H1 (cell line): ENCODE data around the gene KCNK7. TPM values are rescaled to one million over a fixed set of nuclear protein-coding genes. Genes with fewer than 3 reads are reported as not detected.

Experiments used
- CTCF ChIA-PET: fragments of 300-600 bp; sonication (Branson Sonifier 250); formaldehyde crosslinking; loops from one replicate; lab custom pipeline; 2021; ENCODE audit not compliant: partially characterized antibody; lab: Charles Lee
- POLR2A ChIA-PET: fragments of 300-600 bp; sonication (Branson Sonifier 250); formaldehyde crosslinking; loops from one replicate; lab custom pipeline; 2021; ENCODE audit warnings: inconsistent platforms; ENCODE audit not compliant: partially characterized antibody; lab: Charles Lee
- DNase-seq, 2 experiments: peaks; one replicate each; pipeline versions ENCODE4 v3.0.0 to v3.0.0-alpha.2; 2010 to 2022; ENCODE audit warnings: low spot score in 2 of 2, low read depth in 1 of 2, mixed read lengths in 1 of 2
- FAIRE-seq: peaks from 2 replicates; lab custom pipeline; 2011; peaks lifted over from hg19 to GRCh38; lab: Jason Lieb, UNC
- H2AFZ ChIP-seq: 2 replicates; pipeline ENCODE4 v1.8.1; 2012; ENCODE audit warnings: low read length, inconsistent platforms
- H2AK5ac ChIP-seq: 2 replicates; pipeline ENCODE4 v1.6.1; 2013; ENCODE audit warnings: low read depth, low read length
- H2BK120ac ChIP-seq: replicated peaks from 2 replicates; pipeline ENCODE3; 2013; ENCODE audit warnings: low read depth, low read length, inconsistent platforms
- H2BK12ac ChIP-seq: 2 replicates; pipeline ENCODE4 v1.6.1; 2013; ENCODE audit warnings: low read depth, low read length
- H2BK15ac ChIP-seq: 2 replicates; pipeline ENCODE4 v1.6.1; 2013; ENCODE audit warnings: low read length
- H2BK20ac ChIP-seq: 2 replicates; pipeline ENCODE4 v1.6.1; 2013; ENCODE audit warnings: low read length
- H2BK5ac ChIP-seq: 2 replicates; pipeline ENCODE4 v1.6.1; 2013; ENCODE audit warnings: low read depth, low read length
- H3K14ac ChIP-seq: 2 replicates; pipeline ENCODE4 v1.6.1; 2013; ENCODE audit warnings: inconsistent platforms; ENCODE audit not compliant: insufficient read length
- H3K18ac ChIP-seq: 2 replicates; pipeline ENCODE4 v1.6.1; 2013; ENCODE audit warnings: low read length; ENCODE audit errors: extremely low read depth
- H3K23ac ChIP-seq: 2 replicates; pipeline ENCODE4 v1.6.1; 2013; ENCODE audit warnings: inconsistent platforms; ENCODE audit not compliant: insufficient read length
- H3K23me2 ChIP-seq: 2 replicates; pipeline ENCODE4 v1.6.1; 2013; ENCODE audit warnings: low read depth, low read length
- H3K27ac ChIP-seq: 2 replicates; pipeline ENCODE4 v1.6.1; 2011; ENCODE audit warnings: low read depth, low read length, inconsistent platforms
- H3K27me3 ChIP-seq, 4 experiments: replicated peaks in 1 of 4; 1 replicate in 1 of 4; 2 replicates in 3 of 4; pipeline versions ENCODE4 v1.6.1 to v1.8.1; 2011 to 2013; ENCODE audit warnings: low read length in 3 of 4, mild to moderate bottlenecking in 3 of 4, inconsistent platforms in 2 of 4, mixed read lengths in 2 of 4, moderate library complexity in 1 of 4; ENCODE audit not compliant: control insufficient read depth in 3 of 4, insufficient read depth in 3 of 4; ENCODE audit errors: extremely low read depth in 1 of 4
- H3K36me3 ChIP-seq, 4 experiments: 2 replicates each; pipeline versions ENCODE4 v1.6.1 to v1.8.1; 2011 to 2013; ENCODE audit warnings: mild to moderate bottlenecking in 4 of 4, low read length in 3 of 4, moderate library complexity in 2 of 4, control low read depth in 1 of 4, inconsistent platforms in 1 of 4; ENCODE audit not compliant: insufficient read depth in 4 of 4, control insufficient read depth in 2 of 4
- H3K4ac ChIP-seq: replicated peaks from 2 replicates; pipeline ENCODE3; 2013; ENCODE audit warnings: low read length, low read depth, mixed read lengths, inconsistent platforms; ENCODE audit not compliant: insufficient read length
- H3K4me1 ChIP-seq, 4 experiments: replicated peaks in 1 of 4; 1 replicate in 1 of 4; 2 replicates in 3 of 4; pipeline versions ENCODE4 v1.6.1 to v1.8.1; 2011 to 2013; ENCODE audit warnings: low read length in 3 of 4, inconsistent platforms in 2 of 4, mixed read lengths in 1 of 4; ENCODE audit not compliant: insufficient read depth in 4 of 4, control insufficient read depth in 3 of 4
- H3K4me2 ChIP-seq, 2 experiments: 2 replicates each; pipeline versions ENCODE4 v1.6.1 to v1.8.1; 2011 to 2013; ENCODE audit warnings: low read depth in 2 of 2, low read length in 2 of 2, control low read depth in 1 of 2, inconsistent platforms in 1 of 2, mild to moderate bottlenecking in 1 of 2; ENCODE audit not compliant: insufficient read depth in 1 of 2
- H3K4me3 ChIP-seq, 4 experiments: fragments of 200-600, 300-600 bp in 1 of 4; sonication (generic), shearing (Covaris generic), sonication (Bioruptor Twin) in 1 of 4; 2 replicates each; pipeline versions ENCODE4 v1.5.1 to v1.8.1; 2011 to 2016; ENCODE audit warnings: low read length in 4 of 4, low read depth in 3 of 4, control low read depth in 2 of 4, inconsistent platforms in 2 of 4, mild to moderate bottlenecking in 2 of 4, mixed read lengths in 1 of 4, moderate library complexity in 1 of 4; ENCODE audit not compliant: insufficient read depth in 2 of 4; ENCODE audit errors: extremely low read depth in 1 of 4
- H3K56ac ChIP-seq: replicated peaks from 2 replicates; pipeline ENCODE3; 2013; ENCODE audit warnings: low read depth, mild to moderate bottlenecking, mixed read lengths, low read length, inconsistent platforms; ENCODE audit not compliant: insufficient read length
- H3K79me1 ChIP-seq: 2 replicates; pipeline ENCODE4 v1.6.1; 2013; ENCODE audit warnings: low read depth, low read length, control low read depth
- H3K79me2 ChIP-seq, 2 experiments: 2 replicates each; pipeline versions ENCODE4 v1.6.1 to v1.8.1; 2012 to 2013; ENCODE audit warnings: low read length in 2 of 2, mild to moderate bottlenecking in 2 of 2, inconsistent platforms in 1 of 2; ENCODE audit not compliant: insufficient read depth in 2 of 2, control insufficient read depth in 1 of 2
- H3K9ac ChIP-seq, 4 experiments: replicated peaks in 1 of 4; 1 replicate in 1 of 4; 2 replicates in 3 of 4; pipeline versions ENCODE4 v1.6.1 to v1.8.1; 2011 to 2013; ENCODE audit warnings: low read depth in 3 of 4, low read length in 3 of 4, control low read depth in 2 of 4, mild to moderate bottlenecking in 2 of 4, moderate library complexity in 2 of 4, inconsistent platforms in 1 of 4; ENCODE audit errors: extremely low read depth in 1 of 4
- H3K9me3 ChIP-seq, 2 experiments: 2 replicates each; pipeline versions ENCODE4 v1.6.1 to v1.8.1; 2012 to 2013; ENCODE audit warnings: mild to moderate bottlenecking in 2 of 2, moderate library complexity in 2 of 2, control low read depth in 1 of 2, inconsistent platforms in 1 of 2, low read depth in 1 of 2, low read length in 1 of 2, mixed read lengths in 1 of 2; ENCODE audit not compliant: insufficient read depth in 2 of 2
- H4K20me1 ChIP-seq, 2 experiments: replicated peaks in 1 of 2; 2 replicates each; pipeline versions ENCODE3 to v1.8.1; 2011 to 2013; ENCODE audit warnings: inconsistent platforms in 2 of 2, low read length in 2 of 2, mild to moderate bottlenecking in 1 of 2; ENCODE audit not compliant: insufficient read depth in 2 of 2, control insufficient read depth in 1 of 2
- H4K5ac ChIP-seq: 2 replicates; pipeline ENCODE4 v1.6.1; 2013; ENCODE audit warnings: low read length, low read depth, mixed read lengths, inconsistent platforms; ENCODE audit not compliant: insufficient read length
- H4K8ac ChIP-seq: 2 replicates; pipeline ENCODE4 v1.8.0; 2013; ENCODE audit warnings: mild to moderate bottlenecking, moderate library complexity, low read length, inconsistent platforms; ENCODE audit not compliant: insufficient read depth; ENCODE audit errors: extremely low read depth
- H4K91ac ChIP-seq: replicated peaks from 2 replicates; pipeline ENCODE3; 2013; ENCODE audit warnings: low read length, mixed read lengths, inconsistent platforms; ENCODE audit not compliant: insufficient read length
- BACH1 ChIP-seq: IDR thresholded peaks from 2 replicates; pipeline ENCODE4 v1.6.1; 2012; ENCODE audit warnings: low read length, improper control_type of control experiment
- BCL11A ChIP-seq, 2 experiments: IDR thresholded peaks; one replicate each; pipeline ENCODE4 v1.6.1; 2011; ENCODE audit warnings: low read depth in 2 of 2, low read length in 2 of 2, mild to moderate bottlenecking in 2 of 2
- CREB1 ChIP-seq: IDR thresholded peaks from 2 replicates; pipeline ENCODE4 v1.6.1; 2012; ENCODE audit warnings: inconsistent platforms
- GTF2F1 ChIP-seq: IDR thresholded peaks from 2 replicates; pipeline ENCODE4 v1.6.1; 2012; ENCODE audit warnings: low read depth, low read length, improper control_type of control experiment, borderline replicate concordance
- POLR2A ChIP-seq, 2 experiments: IDR thresholded peaks; 1 replicate in 1 of 2; 2 replicates in 1 of 2; pipeline ENCODE4 v1.6.1; 2011; ENCODE audit warnings: low read depth in 2 of 2, low read length in 2 of 2, mild to moderate bottlenecking in 2 of 2; ENCODE audit errors: control extremely low read depth in 1 of 2
- SAP30 ChIP-seq: fragments of 300-600 bp; sonication (generic); IDR thresholded peaks from 2 replicates; pipeline ENCODE4 v1.7.1; 2012; ENCODE audit warnings: low read length, moderate library complexity, mild to moderate bottlenecking, inconsistent platforms; ENCODE audit not compliant: insufficient read depth, insufficient replicate concordance
- SP4 ChIP-seq: IDR thresholded peaks from 2 replicates; pipeline ENCODE4 v1.6.1; 2012; ENCODE audit warnings: low read length, inconsistent platforms
- TAF7 ChIP-seq: optimal IDR thresholded peaks from 2 replicates; pipeline ENCODE3; 2011; ENCODE audit warnings: low read depth, mild to moderate bottlenecking, inconsistent platforms, low read length, moderate library complexity, borderline replicate concordance
- WGBS, 2 experiments: shearing (Covaris generic) in 1 of 2; methylation state at CpG; one replicate each; pipeline versions ENCODE4 v1.1.6 to v1.1.7; 2013 to 2015; ENCODE audit warnings: low lambda C conversion rate in 2 of 2, mixed read lengths in 2 of 2, inconsistent platforms in 1 of 2, low coverage in 1 of 2, missing lambda C conversion rate in 1 of 2; ENCODE audit not compliant: insufficient replicate concordance in 2 of 2, insufficient coverage in 1 of 2, insufficient read length in 1 of 2; ENCODE audit errors: extremely low coverage in 1 of 2, missing lambda C conversion rate in 1 of 2; 5-methylcytosine and 5-hydroxymethylcytosine counted together
- polyA plus RNA-seq, 7 experiments: library from polyadenylated mRNA; depleted of rRNA in 3 of 7; stranded (reverse) in 5 of 7; unstranded in 2 of 7; fragments of >200 nt in 5 of 7; fragments of 200-250 nt in 2 of 7; gene quantifications; 1 replicate in 5 of 7; 2 replicates in 1 of 7; 4 replicates in 1 of 7; pipeline versions ENCODE4 v1.2.1 to v1.2.3, GENCODE V29; 2011 to 2013; ENCODE audit warnings: missing spikeins in 2 of 7, mixed read lengths in 2 of 7
- total RNA-seq: library from RNA; stranded (reverse); fragmentation: NEBNext Ultra II Directional; extraction: Animal tissue kit (Norgen Biotek cat#: 25700); gene quantifications from 2 replicates; pipeline ENCODE4 v1.2.1, GENCODE V29; 2021

KCNK7 gene
- total and polyA plus RNA-seq, 2 of the 8 experiments (the other 6 are each of a cell fraction or from before 2014, with no cell fraction given): 0.74 to 1.0 TPM

DNA sequence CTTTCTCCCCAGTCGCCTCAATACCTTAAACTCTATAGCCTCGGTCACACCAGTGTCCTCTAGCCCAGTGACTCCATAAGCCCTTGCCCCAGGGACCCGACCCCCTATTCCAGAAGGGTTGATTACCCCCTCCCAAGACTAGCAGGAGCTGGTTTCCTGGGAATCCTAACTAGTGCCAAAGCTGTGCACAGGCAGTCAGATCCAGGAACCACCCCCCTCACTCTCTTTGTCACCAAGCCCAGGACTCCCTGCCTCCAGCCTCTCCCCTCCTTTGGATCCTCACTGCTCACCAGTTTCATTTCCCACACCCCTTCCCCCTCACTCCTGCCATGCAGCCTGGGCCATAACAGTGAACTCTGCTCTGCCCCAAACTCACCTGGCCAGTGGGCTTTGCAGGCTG, 47.2 kb downstream of the KCNK7 start:
- CTCF ChIA-PET: interaction anchor here (0.6 to 10.5 kb wide), 7 partner anchors 8 to 519 kb away, joined by 3 to 284 read pairs (median 3); partner anchors contain the start of genes FAM89B, LTBP3 and ZNRD2
- POLR2A ChIA-PET: interaction anchor here (1.0 to 1.6 kb wide), 4 partner anchors 8 to 13 kb away, joined by 3 to 5 read pairs (median 4); no protein-coding TSS in a partner anchor
- Histone ChIP-seq H4K91ac (no peak overlapping the region), H3K4me3 (no peak overlapping the region), H3K56ac (no peak overlapping the region), H3K4me2 (no peak overlapping the region), H4K5ac (no peak overlapping the region), H2AK5ac (0 out of 2 replicates have a peak overlapping the region, but pooled peaks have one; percentile 53), H3K18ac (no peak overlapping the region), H4K8ac (no peak overlapping the region), H2BK5ac (no peak overlapping the region), H3K27ac (no peak overlapping the region), H2BK120ac (no peak overlapping the region), H4K20me1 (peaks cover 0 to 8% of the 10 kb centered on the region in 2 experiments), H2BK12ac (no peak overlapping the region), H2BK15ac (peak overlapping the region; percentile 72; the same call in 1 of the 2 replicates), H3K4ac (no peak overlapping the region), H3K23ac (no peak overlapping the region), H3K9ac (no peak overlapping the region), H2BK20ac (no peak overlapping the region), H3K27me3 (peaks cover 4 to 46% (median 37%) of the 10 kb centered on the region in 4 experiments; a peak in 6 of 7 replicates), H3K9me3 (no peaks in the 10 kb centered on the region), H3K23me2 (peaks cover 5% of the 10 kb centered on the region; the same call in 1 of the 2 replicates), H3K4me1 (peaks cover 0 to 16% (median 13%) of the 10 kb centered on the region in 4 experiments; a peak in 5 of 7 replicates), H2AFZ (no peak overlapping the region), H3K36me3 (no peaks in the 10 kb centered on the region), H3K79me1 (no peaks in the 10 kb centered on the region), H3K14ac (no peak overlapping the region), H3K79me2 (no peaks in the 10 kb centered on the region)
- DNase-seq (no peak), FAIRE-seq (no peak)
- 79% methylated on average over 3 of the region's 3 CpGs; no CpG with 5 or more reads in 1 of the 2 experiments for WGBS, 2 experiments
- TF ChIP-seq GTF2F1 (no peak), BACH1 (no peak), POLR2A (IDR thresholded peaks at IDR 0.05; ENCODE audit: control extremely low read depth in 1 of 2, low read depth in 2 of 2, low read length in 2 of 2) (no peak), SAP30 (no peak), TAF7 (no peak), CREB1 (no peak), BCL11A (IDR thresholded peaks at IDR 0.05; ENCODE audit: low read depth in 2 of 2, low read length in 2 of 2) (no peak), SP4 (no peak)
